LNCAP (cell line): Measurements from ENCODE around the gene TMSB10.

Experiments
- CTCF ChIP-seq: fragments of 450-650 bp; IDR thresholded peaks from 2 replicates; pipeline ENCODE4 v1.5.1; 2017; ENCODE audit warnings: mild to moderate bottlenecking

Gene TMSB10

GRCh38 chr2:84901593-84902120, 3.8 kb upstream of the TMSB10 start:
- TF ChIP-seq CTCF, result no peak

GRCh38 chr2:84902526-84902925, 2.9 kb upstream of the TMSB10 start:
- TF ChIP-seq CTCF, result no peak

GRCh38 chr2:84904151-84904550, 1.3 kb upstream of the TMSB10 start:
- TF ChIP-seq CTCF, result no peak

GRCh38 chr2:84904717-84905174, 710 bp upstream of the TMSB10 start:
- TF ChIP-seq CTCF, result no peak

- no peak for TF ChIP-seq CTCF
Measured at GRCh38 chr2:84906108-84906899, 848 bp downstream of the TMSB10 start.

- no peak for TF ChIP-seq CTCF
Measured at GRCh38 chr2:84906900-84907714, 1.7 kb downstream of the TMSB10 start.

- TF ChIP-seq CTCF, result no peak
Measured at GRCh38 chr2:84908948-84909713, 3.7 kb downstream of the TMSB10 start.
